GM12873 (cell line): ENCODE data around the gene FAM163B.

Experiments used
- TF ChIP-seq, protein P1 (sequence below): IDR thresholded peaks from 2 replicates; pipeline ENCODE4 v1.5.1; 2012; ENCODE audit warnings: low read depth, mild to moderate bottlenecking, moderate library complexity, low read length, control low read depth; ENCODE audit not compliant: insufficient read depth; ENCODE audit errors: missing control alignments

The FAM163B gene

DNA sequence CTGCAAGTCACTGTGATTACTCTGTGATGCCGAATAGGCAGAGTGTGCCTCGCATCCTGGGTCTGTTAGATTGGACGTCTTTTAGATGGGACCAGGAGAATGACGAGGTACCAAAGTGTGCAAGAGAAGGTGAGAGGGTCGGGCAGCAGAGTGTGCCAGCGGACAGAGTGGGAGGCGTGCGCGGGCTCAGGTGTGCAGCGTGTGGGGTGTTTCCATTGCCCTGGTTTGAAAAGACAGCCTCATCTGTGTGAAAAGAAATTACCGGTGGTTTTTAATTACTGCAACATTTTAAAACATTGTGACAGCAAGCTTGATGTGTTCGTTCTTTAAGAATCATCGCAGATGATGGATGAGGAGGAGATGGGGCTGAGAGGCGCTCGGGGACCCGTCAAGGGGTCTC, 4.2 kb upstream of the FAM163B start:
- TF ChIP-seq, protein P1, sequence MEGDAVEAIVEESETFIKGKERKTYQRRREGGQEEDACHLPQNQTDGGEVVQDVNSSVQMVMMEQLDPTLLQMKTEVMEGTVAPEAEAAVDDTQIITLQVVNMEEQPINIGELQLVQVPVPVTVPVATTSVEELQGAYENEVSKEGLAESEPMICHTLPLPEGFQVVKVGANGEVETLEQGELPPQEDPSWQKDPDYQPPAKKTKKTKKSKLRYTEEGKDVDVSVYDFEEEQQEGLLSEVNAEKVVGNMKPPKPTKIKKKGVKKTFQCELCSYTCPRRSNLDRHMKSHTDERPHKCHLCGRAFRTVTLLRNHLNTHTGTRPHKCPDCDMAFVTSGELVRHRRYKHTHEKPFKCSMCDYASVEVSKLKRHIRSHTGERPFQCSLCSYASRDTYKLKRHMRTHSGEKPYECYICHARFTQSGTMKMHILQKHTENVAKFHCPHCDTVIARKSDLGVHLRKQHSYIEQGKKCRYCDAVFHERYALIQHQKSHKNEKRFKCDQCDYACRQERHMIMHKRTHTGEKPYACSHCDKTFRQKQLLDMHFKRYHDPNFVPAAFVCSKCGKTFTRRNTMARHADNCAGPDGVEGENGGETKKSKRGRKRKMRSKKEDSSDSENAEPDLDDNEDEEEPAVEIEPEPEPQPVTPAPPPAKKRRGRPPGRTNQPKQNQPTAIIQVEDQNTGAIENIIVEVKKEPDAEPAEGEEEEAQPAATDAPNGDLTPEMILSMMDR = no peak

DNA sequence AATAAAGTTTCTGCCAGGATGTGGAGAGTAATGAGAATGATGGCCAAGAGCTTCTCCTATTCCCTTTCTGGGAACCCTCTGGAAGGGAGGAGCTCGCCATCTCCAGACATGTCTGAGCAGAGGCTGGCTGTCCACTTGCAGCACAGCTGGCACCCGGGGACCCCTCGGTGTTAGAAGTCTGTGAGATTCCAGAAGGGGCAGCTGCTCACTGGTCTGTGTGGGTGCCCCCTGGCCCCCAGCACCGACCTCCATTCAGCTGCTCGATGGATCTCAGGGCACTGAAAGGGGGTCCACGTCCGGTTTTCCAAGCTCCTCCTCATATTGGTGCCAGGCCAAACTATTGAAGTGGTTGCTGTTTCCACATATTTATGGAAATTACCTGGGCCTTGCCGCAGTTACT, 3.6 kb upstream of the FAM163B start:
- TF ChIP-seq, protein P1 = no peak

DNA sequence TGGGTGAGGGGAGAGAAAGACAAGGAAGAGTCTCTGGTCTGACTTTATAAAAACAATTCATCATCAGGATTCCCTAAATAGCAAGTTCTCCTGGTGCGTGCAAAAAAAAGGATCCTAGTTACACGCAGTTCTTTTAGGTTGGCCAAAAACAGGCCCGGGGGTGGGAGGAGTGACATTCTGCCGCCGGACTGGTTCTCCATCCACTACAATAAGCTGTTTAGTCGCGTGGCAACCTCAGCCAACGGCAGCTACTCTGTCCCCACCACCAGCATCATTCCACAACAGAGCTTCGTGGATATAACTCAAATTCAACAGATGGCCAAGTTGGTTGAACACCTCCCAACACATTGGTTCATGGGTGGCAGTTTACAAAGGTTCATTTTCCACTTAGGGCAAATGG, 2.9 kb upstream of the FAM163B start:
- TF ChIP-seq, protein P1 = no peak

DNA sequence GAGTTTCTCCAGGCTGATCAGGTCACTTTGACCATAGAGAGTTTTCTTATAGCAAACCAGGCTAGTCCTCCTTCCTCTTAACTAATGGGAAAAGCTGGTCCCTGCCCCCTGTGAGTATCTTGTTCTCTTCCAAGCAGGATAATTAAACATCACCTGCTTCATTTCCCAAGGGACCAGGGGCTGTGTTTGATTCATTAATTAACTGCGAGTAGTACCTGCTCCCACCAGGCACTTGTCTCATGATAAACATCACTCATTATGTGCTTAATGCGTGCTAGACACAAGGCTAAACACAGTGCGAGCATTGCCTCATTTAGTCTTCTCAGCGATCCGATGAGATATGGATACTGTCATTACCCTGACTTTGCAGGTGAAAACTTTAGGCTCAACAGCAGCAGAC, 1.7 kb upstream of the FAM163B start:
- TF ChIP-seq, protein P1 = no peak

DNA sequence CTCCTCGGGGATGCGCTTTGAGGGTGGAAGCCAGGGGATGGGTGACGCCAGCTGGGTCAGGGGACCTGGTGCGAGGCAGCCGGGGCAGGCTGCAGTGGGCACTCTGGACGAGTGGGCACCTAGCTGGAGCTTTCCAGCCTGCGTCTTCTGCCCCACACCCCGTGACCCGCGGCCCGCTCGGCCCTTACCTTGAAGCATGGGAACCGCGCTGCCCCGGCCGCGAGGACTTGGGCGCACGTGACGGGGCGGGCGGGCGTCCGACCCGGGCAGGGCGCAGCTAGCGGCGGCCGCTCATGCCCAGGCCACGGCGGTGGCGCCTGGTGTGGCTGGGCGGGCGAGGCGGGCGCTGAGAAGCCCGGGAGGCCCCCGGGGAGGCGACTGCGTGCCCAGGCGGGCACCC, 300 bp downstream of the FAM163B start:
- TF ChIP-seq, protein P1 = no peak

DNA sequence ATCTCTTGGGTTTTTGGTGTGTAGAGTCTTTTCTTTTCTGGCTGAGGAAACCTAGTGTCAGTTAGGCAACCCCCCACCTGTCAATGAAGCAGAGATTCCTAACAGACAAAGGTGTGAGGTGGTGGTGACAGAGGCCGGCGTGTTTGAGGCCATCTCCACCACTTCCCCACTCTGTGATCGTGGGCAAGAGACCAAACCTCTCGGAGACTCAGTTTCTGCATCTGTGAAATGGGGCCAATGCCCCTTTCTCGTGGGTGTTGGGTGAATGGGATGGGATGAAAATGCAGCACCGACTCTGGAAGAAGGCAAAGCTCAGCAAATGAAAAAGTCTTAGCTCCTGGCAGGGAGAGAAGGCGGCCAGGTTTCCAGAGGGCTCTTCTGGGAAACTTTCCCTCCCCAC, 807 bp downstream of the FAM163B start:
- TF ChIP-seq, protein P1 = no peak

DNA sequence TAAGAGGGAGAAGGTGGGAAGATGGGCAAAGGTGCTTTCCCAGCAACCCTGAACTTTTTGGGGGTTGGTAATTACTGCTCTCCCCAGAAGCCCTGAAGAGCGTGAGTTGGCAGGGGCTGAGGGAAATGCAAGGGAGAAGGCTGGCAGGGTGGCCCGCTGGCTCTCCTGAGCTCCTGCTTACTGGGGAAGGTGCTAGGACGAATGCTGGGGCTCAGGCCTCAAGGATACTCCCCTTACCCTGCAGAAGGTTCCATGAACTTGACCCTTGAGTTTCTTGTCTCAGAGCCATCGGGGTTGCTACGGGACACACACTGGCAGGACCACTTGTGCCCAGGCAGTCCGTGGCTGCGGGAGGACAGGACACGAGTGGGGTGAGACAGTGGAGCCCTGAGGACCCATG, 1.2 kb downstream of the FAM163B start:
- TF ChIP-seq, protein P1 = no peak
